Measurements from ENCODE around the gene GPR37L1.

The GPR37L1 gene

GRCh38 chr1:202123336-202123813 is 658 bp downstream of the GPR37L1 start:
- Histone ChIP-seq H3K4me3 (replicated peaks; ENCODE audit: low read depth, low read length) (no peak overlapping the region), H3K36me3 (ENCODE audit: control insufficient read depth, insufficient read depth, low read length) (no peaks in the 10 kb centered on the region), H3K27me3 (replicated peaks; ENCODE audit: control insufficient read depth, insufficient read depth, low read length) (peaks cover 2% of the 10 kb centered on the region; the same call in 1 of the 2 replicates)
- no peak for TF ChIP-seq CTCF (IDR thresholded peaks at IDR 0.05; ENCODE audit: insufficient read depth, low read length, poor library complexity, severe bottlenecking)
- no peak for DNase-seq (ENCODE audit: extremely low read depth, insufficient read length)

- H3K4me3 ChIP-seq (replicated peaks; ENCODE audit: low read depth, low read length), result no peak overlapping the region
- no peaks in the 10 kb centered on the region for H3K36me3 ChIP-seq (ENCODE audit: control insufficient read depth, insufficient read depth, low read length)
- no peak for DNase-seq (ENCODE audit: extremely low read depth, insufficient read length)
- H3K27me3 ChIP-seq (replicated peaks; ENCODE audit: control insufficient read depth, insufficient read depth, low read length), result peaks cover 2% of the 10 kb centered on the region; the same call in 1 of the 2 replicates
- TF ChIP-seq CTCF (IDR thresholded peaks at IDR 0.05; ENCODE audit: insufficient read depth, low read length, poor library complexity, severe bottlenecking), result no peak
Measured at GRCh38 chr1:202124142-202124541, 1.4 kb downstream of the GPR37L1 start.

GRCh38 chr1:202125611-202126010 is 2.9 kb downstream of the GPR37L1 start:
- Histone ChIP-seq H3K27me3 (replicated peaks; ENCODE audit: control insufficient read depth, insufficient read depth, low read length) (peaks cover 2% of the 10 kb centered on the region; the same call in 1 of the 2 replicates), H3K4me3 (replicated peaks; ENCODE audit: low read depth, low read length) (no peak overlapping the region), H3K36me3 (ENCODE audit: control insufficient read depth, insufficient read depth, low read length) (no peaks in the 10 kb centered on the region)
- no peak for DNase-seq (ENCODE audit: extremely low read depth, insufficient read length)
- no peak for TF ChIP-seq CTCF (IDR thresholded peaks at IDR 0.05; ENCODE audit: insufficient read depth, low read length, poor library complexity, severe bottlenecking)

GRCh38 chr1:202126426-202126825 is 3.7 kb downstream of the GPR37L1 start:
- no peaks in the 10 kb centered on the region for H3K36me3 ChIP-seq (ENCODE audit: control insufficient read depth, insufficient read depth, low read length)
- DNase-seq (ENCODE audit: extremely low read depth, insufficient read length), result no peak
- H3K4me3 ChIP-seq (replicated peaks; ENCODE audit: low read depth, low read length), result no peak overlapping the region
- H3K27me3 ChIP-seq (replicated peaks; ENCODE audit: control insufficient read depth, insufficient read depth, low read length), result peaks cover 2% of the 10 kb centered on the region; the same call in 1 of the 2 replicates
- TF ChIP-seq CTCF (IDR thresholded peaks at IDR 0.05; ENCODE audit: insufficient read depth, low read length, poor library complexity, severe bottlenecking), result no peak

- no peak for DNase-seq (ENCODE audit: extremely low read depth, insufficient read length)
- Histone ChIP-seq H3K27me3 (replicated peaks; ENCODE audit: control insufficient read depth, insufficient read depth, low read length) (peaks cover 2% of the 10 kb centered on the region; the same call in 1 of the 2 replicates), H3K36me3 (ENCODE audit: control insufficient read depth, insufficient read depth, low read length) (no peaks in the 10 kb centered on the region), H3K4me3 (replicated peaks; ENCODE audit: low read depth, low read length) (no peak overlapping the region)
- TF ChIP-seq CTCF (IDR thresholded peaks at IDR 0.05; ENCODE audit: insufficient read depth, low read length, poor library complexity, severe bottlenecking), result no peak
Measured at GRCh38 chr1:202127061-202127460, 4.3 kb downstream of the GPR37L1 start.

Data from GM06990 (cell line).